ENCODE data around the gene NOP58. TPM values are rescaled to one million over a fixed set of nuclear protein-coding genes. Genes with fewer than 3 reads are reported as not detected.

NOP58 gene
- total and polyA plus RNA-seq, 2 of the 8 experiments (the other 6 are each of a cell fraction or from before 2014, with no cell fraction given) = 41.5 to 133 TPM

DNA sequence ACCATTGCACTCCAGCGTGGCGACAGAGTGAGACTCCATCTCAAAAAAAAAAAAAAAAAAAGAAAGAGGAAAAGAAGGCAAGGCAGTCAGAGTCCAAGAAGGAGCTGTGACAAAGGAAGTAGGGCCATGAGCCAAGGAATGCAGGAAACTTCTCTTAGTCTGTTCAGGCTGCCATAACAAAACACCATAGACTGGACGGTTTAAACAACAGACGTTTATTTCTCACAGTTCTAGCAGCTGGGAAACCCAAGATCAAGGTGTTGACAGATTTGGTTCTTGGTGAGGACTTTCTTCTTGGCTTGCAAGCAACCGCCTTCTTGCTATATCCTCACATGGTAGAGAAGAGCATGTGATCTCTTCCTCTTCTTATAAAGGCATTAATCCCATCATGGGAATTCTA lies 14.1 kb upstream of the NOP58 start:
- Histone ChIP-seq H4K91ac (replicated peaks; ENCODE audit: insufficient read length, low read length) (no peak overlapping the region), H2BK20ac (ENCODE audit: low read length) (0 out of 2 replicates have a peak overlapping the region, but pooled peaks have one; percentile 83), H2BK120ac (replicated peaks; ENCODE audit: low read depth, low read length) (no peak overlapping the region), H3K79me2 (ENCODE audit: control insufficient read depth in 1 of 2, insufficient read depth in 2 of 2, low read length in 2 of 2) (no peaks in the 10 kb centered on the region), H2BK5ac (ENCODE audit: low read depth, low read length) (no peak overlapping the region), H3K4ac (replicated peaks; ENCODE audit: insufficient read length, low read depth, low read length) (no peak overlapping the region), H3K23me2 (ENCODE audit: low read depth, low read length) (no peaks in the 10 kb centered on the region), H2BK15ac (ENCODE audit: low read length) (0 out of 2 replicates have a peak overlapping the region, but pooled peaks have one; percentile 83), H3K18ac (ENCODE audit: extremely low read depth, low read length) (no peak overlapping the region), H3K9ac (replicated peaks in 1 of 4; ENCODE audit: extremely low read depth in 1 of 4, low read depth in 3 of 4, low read length in 3 of 4) (no peak overlapping the region), H3K4me3 (ENCODE audit: extremely low read depth in 1 of 4, insufficient read depth in 2 of 4, low read depth in 3 of 4, low read length in 4 of 4) (no peak overlapping the region), H3K23ac (ENCODE audit: insufficient read length) (no peak overlapping the region), H3K79me1 (ENCODE audit: low read depth, low read length) (no peaks in the 10 kb centered on the region), H3K36me3 (ENCODE audit: control insufficient read depth in 2 of 4, insufficient read depth in 4 of 4, low read length in 3 of 4) (no peaks in the 10 kb centered on the region), H3K4me2 (ENCODE audit: insufficient read depth in 1 of 2, low read depth in 2 of 2, low read length in 2 of 2) (no peak overlapping the region), H3K27ac (ENCODE audit: low read depth, low read length) (no peak overlapping the region), H3K27me3 (replicated peaks in 1 of 4; ENCODE audit: control insufficient read depth in 3 of 4, extremely low read depth in 1 of 4, insufficient read depth in 3 of 4, low read length in 3 of 4) (no peaks in the 10 kb centered on the region), H4K20me1 (replicated peaks in 1 of 2; ENCODE audit: control insufficient read depth in 1 of 2, insufficient read depth in 2 of 2, low read length in 2 of 2) (no peaks in the 10 kb centered on the region), H3K56ac (replicated peaks; ENCODE audit: insufficient read length, low read depth, low read length) (no peak overlapping the region), H3K14ac (ENCODE audit: insufficient read length) (no peak overlapping the region), H4K5ac (ENCODE audit: insufficient read length, low read depth, low read length) (no peak overlapping the region), H3K4me1 (replicated peaks in 1 of 4; ENCODE audit: control insufficient read depth in 3 of 4, insufficient read depth in 4 of 4, low read length in 3 of 4) (peaks cover 2 to 8% (median 6%) of the 10 kb centered on the region in 4 experiments; a peak in 6 of 7 replicates), H3K9me3 (ENCODE audit: insufficient read depth in 2 of 2, low read depth in 1 of 2, low read length in 1 of 2) (no peaks in the 10 kb centered on the region; a peak in 1 of 4 replicates), H2AFZ (ENCODE audit: low read length) (no peak overlapping the region), H2AK5ac (ENCODE audit: low read depth, low read length) (no peak overlapping the region), H4K8ac (ENCODE audit: extremely low read depth, insufficient read depth, low read length) (no peak overlapping the region), H2BK12ac (ENCODE audit: low read depth, low read length) (peak overlapping the region; percentile 92; the same call in 1 of the 2 replicates)
- 89% methylated on average over 5 of the region's 5 CpGs; no CpG with 5 or more reads in 1 of the 2 experiments for WGBS, 2 experiments (ENCODE audit: extremely low coverage in 1 of 2, insufficient coverage in 1 of 2, insufficient read length in 1 of 2, insufficient replicate concordance in 2 of 2, low coverage in 1 of 2, low lambda C conversion rate in 2 of 2, missing lambda C conversion rate in 1 of 2)
- CTCF ChIA-PET (ENCODE audit: partially characterized antibody) = interaction anchor here (0.7 to 1.5 kb wide), 3 partner anchors 28 to 1332 kb away, joined by 3 to 4 read pairs (median 3); no protein-coding TSS in a partner anchor
- no peak for FAIRE-seq
- POLR2A ChIA-PET (ENCODE audit: partially characterized antibody) = interaction anchor here (1.2 to 6.5 kb wide), 3 partner anchors 13 to 21 kb away, joined by 3 to 46 read pairs (median 5); partner anchors contain the start of gene SUMO1
- no peak for DNase-seq (ENCODE audit: low read depth in 1 of 2, low spot score in 2 of 2)
- TF ChIP-seq CTBP2 (IDR thresholded peaks at IDR 0.05; ENCODE audit: borderline replicate concordance, insufficient read depth, insufficient read length, low read length) (no peak), CHD1 (IDR thresholded peaks at IDR 0.05; ENCODE audit: low read depth, low read length) (no peak), SRF (IDR thresholded peaks at IDR 0.05; ENCODE audit: low read depth, low read length) (no peak), SIRT6 (IDR thresholded peaks at IDR 0.05; ENCODE audit: low read length) (no peak), TBP (IDR thresholded peaks at IDR 0.05; ENCODE audit: low read depth, low read length) (no peak), SUZ12 (IDR thresholded peaks at IDR 0.05; ENCODE audit: low read length) (no peak), TCF12 (IDR thresholded peaks at IDR 0.05; ENCODE audit: low read depth, low read length) (no peak), GTF2F1 (IDR thresholded peaks at IDR 0.05; ENCODE audit: borderline replicate concordance, low read depth, low read length) (no peak), SIX5 (IDR thresholded peaks at IDR 0.05; ENCODE audit: low read depth, low read length) (no peak), FOSL1 (IDR thresholded peaks at IDR 0.05; ENCODE audit: insufficient read depth, low read depth, low read length) (no peak), RBBP5 (IDR thresholded peaks at IDR 0.05; ENCODE audit: borderline replicate concordance, low read depth, low read length) (no peak), SP1 (IDR thresholded peaks at IDR 0.05; ENCODE audit: low read depth, low read length) (no peak), GABPA (IDR thresholded peaks at IDR 0.05; ENCODE audit: borderline replicate concordance, insufficient read depth, low read length) (no peak)
- TF ChIP-seq, protein P1, sequence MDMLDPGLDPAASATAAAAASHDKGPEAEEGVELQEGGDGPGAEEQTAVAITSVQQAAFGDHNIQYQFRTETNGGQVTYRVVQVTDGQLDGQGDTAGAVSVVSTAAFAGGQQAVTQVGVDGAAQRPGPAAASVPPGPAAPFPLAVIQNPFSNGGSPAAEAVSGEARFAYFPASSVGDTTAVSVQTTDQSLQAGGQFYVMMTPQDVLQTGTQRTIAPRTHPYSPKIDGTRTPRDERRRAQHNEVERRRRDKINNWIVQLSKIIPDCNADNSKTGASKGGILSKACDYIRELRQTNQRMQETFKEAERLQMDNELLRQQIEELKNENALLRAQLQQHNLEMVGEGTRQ (IDR thresholded peaks at IDR 0.05; ENCODE audit: low read length) = no peak

All from H1 (cell line).